ENCODE measurements around the gene WWP2.

WWP2 gene

GRCh38 chr16:69855592-69855991, 93.5 kb downstream of the WWP2 start:
- DNase-seq (ENCODE audit: low read depth in 2 of 3, low spot score in 2 of 3): no peak

- DNase-seq (ENCODE audit: low read depth in 2 of 3, low spot score in 2 of 3): no peak
Observed at GRCh38 chr16:69858191-69859104, 96.3 kb downstream of the WWP2 start.

- no peak for DNase-seq (ENCODE audit: low read depth in 2 of 3, low spot score in 2 of 3)
Observed at GRCh38 chr16:69859105-69859989, 97.2 kb downstream of the WWP2 start.

- DNase-seq (ENCODE audit: low read depth in 2 of 3, low spot score in 2 of 3): no peak
Observed at GRCh38 chr16:69860233-69861231, 98.4 kb downstream of the WWP2 start.

- no peak for DNase-seq (ENCODE audit: low read depth in 2 of 3, low spot score in 2 of 3)
Observed at GRCh38 chr16:69861292-69862030, 99.3 kb downstream of the WWP2 start.

- no peak for DNase-seq (ENCODE audit: low read depth in 2 of 3, low spot score in 2 of 3)
Observed at GRCh38 chr16:69863401-69864281, 101.5 kb downstream of the WWP2 start.

- DNase-seq (ENCODE audit: low read depth in 2 of 3, low spot score in 2 of 3): no peak
Observed at GRCh38 chr16:69865701-69866100, 103.6 kb downstream of the WWP2 start.

GRCh38 chr16:69867784-69868560, 105.8 kb downstream of the WWP2 start:
- no peak for DNase-seq (ENCODE audit: low read depth in 2 of 3, low spot score in 2 of 3)

GRCh38 chr16:69870761-69871160, 108.6 kb downstream of the WWP2 start:
- DNase-seq (ENCODE audit: low read depth in 2 of 3, low spot score in 2 of 3): no peak

- DNase-seq (ENCODE audit: low read depth in 2 of 3, low spot score in 2 of 3): no peak
Observed at GRCh38 chr16:69871708-69872107, 109.6 kb downstream of the WWP2 start.

GRCh38 chr16:69872888-69873287, 110.8 kb downstream of the WWP2 start:
- no peak for DNase-seq (ENCODE audit: low read depth in 2 of 3, low spot score in 2 of 3)

GRCh38 chr16:69873783-69874182, 111.7 kb downstream of the WWP2 start:
- DNase-seq (ENCODE audit: low read depth in 2 of 3, low spot score in 2 of 3): no peak

GRCh38 chr16:69874271-69874670, 112.1 kb downstream of the WWP2 start:
- no peak for DNase-seq (ENCODE audit: low read depth in 2 of 3, low spot score in 2 of 3)

- no peak for DNase-seq (ENCODE audit: low read depth in 2 of 3, low spot score in 2 of 3)
Observed at GRCh38 chr16:69880640-69881133, 118.6 kb downstream of the WWP2 start.

GRCh38 chr16:69881141-69881540, 119.0 kb downstream of the WWP2 start:
- no peak for DNase-seq (ENCODE audit: low read depth in 2 of 3, low spot score in 2 of 3)

- DNase-seq (ENCODE audit: low read depth in 2 of 3, low spot score in 2 of 3): no peak
Observed at GRCh38 chr16:69883744-69884143, 121.6 kb downstream of the WWP2 start.

- DNase-seq (ENCODE audit: low read depth in 2 of 3, low spot score in 2 of 3): no peak
Observed at GRCh38 chr16:69885722-69886121, 123.6 kb downstream of the WWP2 start.

GRCh38 chr16:69886726-69887125, 124.6 kb downstream of the WWP2 start:
- no peak for DNase-seq (ENCODE audit: low read depth in 2 of 3, low spot score in 2 of 3)
